Type B pancreatic cell (in vitro differentiated cells): ENCODE measurements around the gene MRTO4. TPM values are rescaled to one million over a fixed set of nuclear protein-coding genes. Genes with fewer than 3 reads are reported as not detected.
"Not testable (repeated sequence)": the region's sequence is repeated elsewhere in the genome, so short reads cannot be mapped to it uniquely, and the experiment has no call there.

Source experiments
- DNase-seq: peaks from one replicate; pipeline ENCODE4 v3.0.0; 2021; ENCODE audit warnings: mixed read lengths; ENCODE audit not compliant: unreplicated experiment; ENCODE audit errors: extremely low spot score
- H3K27ac Mint-ChIP-seq: 2 replicates; pipeline ENCODE4 v1.8.0; 2021; ENCODE audit warnings: mild to moderate bottlenecking, mixed read lengths
- H3K27me3 Mint-ChIP-seq: 2 replicates; pipeline ENCODE4 v1.8.0; 2021; ENCODE audit warnings: mixed read lengths
- H3K36me3 Mint-ChIP-seq: 2 replicates; pipeline ENCODE4 v1.8.0; 2021; ENCODE audit warnings: mixed read lengths
- H3K4me1 Mint-ChIP-seq: one replicate; pipeline ENCODE4 v1.8.0; 2021; ENCODE audit warnings: mixed read lengths; ENCODE audit not compliant: unreplicated experiment
- H3K4me3 Mint-ChIP-seq: 2 replicates; pipeline ENCODE4 v1.8.0; 2021; ENCODE audit warnings: mild to moderate bottlenecking, mixed read lengths
- H3K9me3 Mint-ChIP-seq: 2 replicates; pipeline ENCODE4 v1.8.0; 2021; ENCODE audit warnings: mixed read lengths
- total RNA-seq: library from RNA; stranded (reverse); gene quantifications from 2 replicates; pipeline ENCODE4 v1.2.1, GENCODE V29; 2021; ENCODE audit warnings: low replicate concordance
- TF ChIP-seq, protein P1 (sequence below): fragments of 200-600 bp; sonication (generic); conservative IDR thresholded peaks from 2 replicates; pipeline ENCODE4 v1.5.0; 2021; ENCODE audit warnings: antibody characterized with exemption, mild to moderate bottlenecking

Gene MRTO4
- total RNA-seq, 1 donor from 2014 or later, result 43.3 TPM

DNA sequence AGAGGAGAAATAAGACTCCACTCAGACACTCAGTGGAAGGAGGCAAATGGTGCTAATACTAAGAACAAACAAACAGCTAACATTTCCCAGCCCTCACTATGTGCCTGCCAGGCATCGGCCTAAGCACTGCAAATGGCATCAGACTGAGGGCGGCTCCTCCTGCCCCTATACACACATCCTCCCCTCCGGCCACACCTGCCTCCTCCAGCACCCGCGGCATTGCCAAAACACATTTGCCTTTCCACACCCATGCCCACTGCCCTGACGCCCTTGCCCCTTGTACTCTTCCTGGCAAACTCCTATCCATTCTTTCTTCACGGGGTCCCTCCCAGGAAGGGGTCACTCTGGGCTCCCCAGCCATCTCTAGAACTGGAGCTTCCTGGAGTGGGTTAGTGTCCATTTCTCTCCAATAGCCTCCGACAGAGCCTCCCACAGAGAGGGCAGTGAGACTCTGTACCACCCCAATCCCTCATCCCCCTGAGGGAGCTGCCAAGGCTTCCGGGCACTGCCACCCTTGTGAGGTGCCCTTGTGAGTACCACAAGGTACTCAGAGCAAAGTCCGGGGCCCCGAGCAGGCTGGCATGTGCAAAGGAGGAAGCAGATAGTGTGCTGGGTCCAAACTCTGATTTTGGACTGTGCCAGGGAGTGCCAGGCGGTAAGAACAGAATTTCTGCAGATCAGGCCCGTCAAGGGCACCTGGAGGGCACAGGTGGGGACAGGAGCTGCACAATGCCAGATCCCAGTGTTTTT lies 36.0 kb downstream of the MRTO4 start:
- Mint-ChIP-seq H3K4me3 (peak overlapping the region; percentile 71), H3K27ac (peak overlapping the region; percentile 26), H3K36me3 (peaks cover 5% of the 10 kb centered on the region), H3K27me3 (peaks cover 18% of the 10 kb centered on the region), H3K9me3 (no peaks in the 10 kb centered on the region), H3K4me1 (no peaks in the 10 kb centered on the region)
- no peak for DNase-seq
- TF ChIP-seq, protein P1, sequence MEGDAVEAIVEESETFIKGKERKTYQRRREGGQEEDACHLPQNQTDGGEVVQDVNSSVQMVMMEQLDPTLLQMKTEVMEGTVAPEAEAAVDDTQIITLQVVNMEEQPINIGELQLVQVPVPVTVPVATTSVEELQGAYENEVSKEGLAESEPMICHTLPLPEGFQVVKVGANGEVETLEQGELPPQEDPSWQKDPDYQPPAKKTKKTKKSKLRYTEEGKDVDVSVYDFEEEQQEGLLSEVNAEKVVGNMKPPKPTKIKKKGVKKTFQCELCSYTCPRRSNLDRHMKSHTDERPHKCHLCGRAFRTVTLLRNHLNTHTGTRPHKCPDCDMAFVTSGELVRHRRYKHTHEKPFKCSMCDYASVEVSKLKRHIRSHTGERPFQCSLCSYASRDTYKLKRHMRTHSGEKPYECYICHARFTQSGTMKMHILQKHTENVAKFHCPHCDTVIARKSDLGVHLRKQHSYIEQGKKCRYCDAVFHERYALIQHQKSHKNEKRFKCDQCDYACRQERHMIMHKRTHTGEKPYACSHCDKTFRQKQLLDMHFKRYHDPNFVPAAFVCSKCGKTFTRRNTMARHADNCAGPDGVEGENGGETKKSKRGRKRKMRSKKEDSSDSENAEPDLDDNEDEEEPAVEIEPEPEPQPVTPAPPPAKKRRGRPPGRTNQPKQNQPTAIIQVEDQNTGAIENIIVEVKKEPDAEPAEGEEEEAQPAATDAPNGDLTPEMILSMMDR, result no peak

DNA sequence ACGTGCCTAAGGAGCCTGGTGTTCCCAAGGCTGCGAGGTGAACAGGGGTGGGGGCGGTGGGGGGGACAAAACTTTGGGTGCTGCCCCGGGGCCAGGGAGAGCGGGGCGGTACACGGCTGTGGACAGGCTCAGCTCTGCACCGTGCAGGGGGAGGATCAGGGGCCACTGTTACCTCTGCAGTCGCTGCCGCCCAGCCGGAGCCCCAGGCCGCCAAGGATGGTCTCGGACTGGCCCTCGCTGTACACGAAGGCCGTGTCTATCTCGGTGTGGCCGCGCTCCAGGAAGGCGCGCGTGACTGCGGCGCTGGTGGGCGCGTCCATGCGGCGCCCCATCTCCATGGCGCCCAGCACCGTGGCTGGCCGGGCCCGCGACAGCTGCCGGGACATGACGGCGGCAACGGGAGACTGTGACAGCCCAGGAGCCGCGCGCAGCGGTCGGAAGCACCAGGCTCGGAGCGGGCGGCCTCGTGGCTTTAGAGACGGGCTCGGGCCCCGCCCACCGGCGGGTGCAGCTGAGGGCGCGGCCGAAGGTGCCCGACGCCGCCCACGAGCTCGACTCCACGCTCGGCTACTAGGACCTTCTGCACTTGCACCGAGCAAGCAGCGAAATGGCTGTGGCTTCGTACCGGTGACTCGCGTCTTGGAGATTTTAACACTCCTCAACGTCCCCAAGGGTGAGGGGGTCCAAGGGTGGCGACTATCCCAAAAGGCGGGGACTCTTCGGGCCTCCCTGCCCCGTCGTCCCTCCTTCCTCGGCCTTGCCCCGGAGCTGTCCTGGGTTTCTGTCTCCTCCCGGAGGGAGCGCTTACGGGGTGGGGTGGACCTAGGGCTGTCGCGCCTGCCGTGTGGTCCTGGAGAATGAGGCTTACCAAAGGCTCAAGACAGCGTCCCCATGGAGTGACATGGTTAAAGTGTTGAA lies 37.0 kb downstream of the MRTO4 start, which contains the start of gene AKR7A3:
AKR7A3 (minus strand) TSS at position 447 of the 918 bp plus-strand sequence; CDS start at position 386, 61 bp downstream.
- H3K36me3 Mint-ChIP-seq, H3K9me3 Mint-ChIP-seq, H3K4me1 Mint-ChIP-seq, DNase-seq: not testable (repeated sequence)
- Mint-ChIP-seq H3K27me3 (peaks cover 18% of the 10 kb centered on the region), H3K27ac (peak within 1 kb of the TSS; percentile 26), H3K4me3 (peak within 1 kb of the TSS; percentile 77)

GRCh38 chr1:19289244-19289643 lies 37.6 kb downstream of the MRTO4 start:
- no peak overlapping the region for H3K27ac Mint-ChIP-seq
- no peak for DNase-seq
- H3K9me3 Mint-ChIP-seq, result peaks cover 1% of the 10 kb centered on the region
- H3K4me1 Mint-ChIP-seq, result no peaks in the 10 kb centered on the region
- TF ChIP-seq, protein P1, result no peak
- H3K36me3 Mint-ChIP-seq, result peaks cover 11% of the 10 kb centered on the region
- peak overlapping the region; percentile 77 for H3K4me3 Mint-ChIP-seq
- peaks cover 18% of the 10 kb centered on the region for H3K27me3 Mint-ChIP-seq

DNA sequence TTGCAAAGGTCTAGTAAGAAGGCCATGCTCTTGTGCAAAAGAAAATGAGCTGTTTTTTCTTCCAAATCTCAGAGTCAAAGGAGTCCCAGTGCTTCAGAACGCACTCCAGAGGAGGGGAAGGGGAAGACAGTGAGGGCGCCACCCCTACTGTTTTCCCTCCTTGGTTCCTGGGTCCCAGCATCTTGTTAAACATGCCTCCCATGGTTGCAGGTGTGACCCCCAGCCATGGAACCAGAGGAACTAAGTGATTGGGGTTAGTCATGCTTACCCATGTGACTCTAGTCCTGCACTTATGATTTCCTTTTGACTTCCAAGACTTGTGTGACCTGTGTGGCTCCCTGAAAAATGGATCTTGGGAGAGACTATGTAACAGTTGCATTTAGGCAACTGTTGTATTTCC lies 43.0 kb downstream of the MRTO4 start:
- H3K27ac Mint-ChIP-seq, result no peak overlapping the region
- TF ChIP-seq, protein P1, result no peak
- H3K4me1 Mint-ChIP-seq, result no peaks in the 10 kb centered on the region
- H3K4me3 Mint-ChIP-seq, result no peak overlapping the region
- H3K9me3 Mint-ChIP-seq, result peaks cover 19% of the 10 kb centered on the region
- peaks cover 4% of the 10 kb centered on the region for H3K27me3 Mint-ChIP-seq
- peaks cover 24% of the 10 kb centered on the region for H3K36me3 Mint-ChIP-seq
- no peak for DNase-seq

DNA sequence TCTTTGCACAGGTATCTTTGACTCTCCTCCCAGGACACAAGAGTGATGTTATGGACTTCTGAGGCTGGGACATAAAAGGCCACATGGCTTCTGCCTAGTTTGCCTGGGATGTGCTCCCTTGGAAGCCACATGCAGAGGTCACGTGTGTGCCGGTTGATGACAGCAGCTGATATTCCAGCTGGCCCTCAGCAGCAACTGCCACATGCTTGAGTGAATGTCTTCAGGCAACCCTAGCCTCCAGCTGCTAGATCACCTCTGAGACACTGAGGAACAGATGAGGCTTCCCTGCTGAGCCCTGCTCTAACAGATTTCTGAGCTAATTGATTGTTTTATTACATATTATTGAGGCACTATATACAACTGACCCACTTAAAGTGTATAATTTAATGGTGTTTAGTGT lies 48.6 kb downstream of the MRTO4 start:
- Mint-ChIP-seq H3K4me1 (no peaks in the 10 kb centered on the region), H3K27ac (no peak overlapping the region), H3K36me3 (peaks cover 32% of the 10 kb centered on the region), H3K9me3 (peaks cover 11% of the 10 kb centered on the region), H3K4me3 (no peak overlapping the region), H3K27me3 (no peaks in the 10 kb centered on the region)
- TF ChIP-seq, protein P1, result no peak
- DNase-seq, result no peak

DNA sequence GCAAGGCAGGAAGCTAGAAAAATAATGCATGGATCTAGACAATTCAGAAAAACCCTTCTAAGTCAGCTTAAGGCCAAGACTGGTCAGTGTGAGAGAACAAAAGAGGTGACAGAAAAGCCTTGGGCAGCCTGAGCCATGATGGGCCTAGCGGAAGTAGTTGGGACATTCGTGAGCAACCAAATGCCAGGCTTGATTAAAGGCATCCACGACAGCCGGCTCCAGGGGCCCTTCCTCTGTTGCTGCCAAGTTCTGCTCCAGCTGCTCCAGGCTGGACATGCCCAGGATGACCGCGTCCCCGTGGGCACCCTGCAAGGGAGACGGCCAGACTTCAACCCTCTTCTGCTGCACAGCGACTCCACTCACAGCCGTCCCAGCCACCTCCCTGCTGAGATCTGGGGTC lies 52.5 kb downstream of the MRTO4 start:
- not testable (repeated sequence) for H3K4me3 Mint-ChIP-seq
- H3K36me3 Mint-ChIP-seq, result peaks cover 39% of the 10 kb centered on the region

More for the DNA sequence above, 52.5 kb downstream of the MRTO4 start:
- not testable (repeated sequence) for H3K4me1 Mint-ChIP-seq, H3K27ac Mint-ChIP-seq, DNase-seq, H3K9me3 Mint-ChIP-seq, H3K27me3 Mint-ChIP-seq
